ENCODE measurements around the gene CACNA1A. TPM values are rescaled to one million over a fixed set of nuclear protein-coding genes. Genes with fewer than 3 reads are reported as not detected.

Gene CACNA1A
- total and polyA plus RNA-seq, 2 of the 13 experiments (the other 11 are each of a cell fraction or from before 2014, with no cell fraction given) = not detected

DNA sequence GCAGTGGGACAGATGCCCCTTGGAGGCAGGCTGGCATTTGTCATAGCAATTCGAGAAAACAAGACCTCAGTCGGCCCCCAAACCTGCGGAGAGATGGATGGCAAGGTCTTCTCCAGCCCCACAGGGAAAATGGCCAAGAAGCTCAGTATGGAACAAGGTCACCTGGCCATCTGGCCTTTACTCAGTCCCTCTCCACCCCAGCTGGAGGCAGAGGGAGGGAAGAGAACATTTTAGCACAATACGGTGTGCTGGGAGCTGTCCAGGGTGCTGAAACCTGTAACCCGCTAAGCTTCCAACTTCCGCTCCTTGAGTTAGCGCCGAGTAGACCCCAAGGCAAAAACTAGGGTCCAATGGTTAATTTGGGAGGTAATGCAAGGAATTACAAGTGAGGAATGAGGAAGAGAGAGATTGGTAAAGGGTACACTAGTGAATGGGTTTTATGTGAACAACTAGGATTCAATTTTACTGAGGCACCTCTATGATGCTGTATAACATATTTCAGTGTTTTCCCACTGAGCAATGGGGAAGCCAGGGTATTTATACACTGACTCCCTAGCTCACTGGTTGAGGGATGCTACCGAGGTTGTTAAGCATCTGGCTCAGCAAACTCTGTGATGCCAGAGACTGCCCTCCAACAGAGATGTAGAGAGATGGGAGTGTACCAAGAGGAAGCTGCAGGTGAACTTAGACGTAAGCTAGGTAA is 64.3 kb downstream of the CACNA1A start (continued):
- TF ChIP-seq, protein P1, sequence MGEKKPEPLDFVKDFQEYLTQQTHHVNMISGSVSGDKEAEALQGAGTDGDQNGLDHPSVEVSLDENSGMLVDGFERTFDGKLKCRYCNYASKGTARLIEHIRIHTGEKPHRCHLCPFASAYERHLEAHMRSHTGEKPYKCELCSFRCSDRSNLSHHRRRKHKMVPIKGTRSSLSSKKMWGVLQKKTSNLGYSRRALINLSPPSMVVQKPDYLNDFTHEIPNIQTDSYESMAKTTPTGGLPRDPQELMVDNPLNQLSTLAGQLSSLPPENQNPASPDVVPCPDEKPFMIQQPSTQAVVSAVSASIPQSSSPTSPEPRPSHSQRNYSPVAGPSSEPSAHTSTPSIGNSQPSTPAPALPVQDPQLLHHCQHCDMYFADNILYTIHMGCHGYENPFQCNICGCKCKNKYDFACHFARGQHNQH (CRISPR knock-in tag; IDR thresholded peaks at IDR 0.05) = peak; percentile 56; the same call in 1 of the 2 replicates
- TF ChIP-seq, protein P2, sequence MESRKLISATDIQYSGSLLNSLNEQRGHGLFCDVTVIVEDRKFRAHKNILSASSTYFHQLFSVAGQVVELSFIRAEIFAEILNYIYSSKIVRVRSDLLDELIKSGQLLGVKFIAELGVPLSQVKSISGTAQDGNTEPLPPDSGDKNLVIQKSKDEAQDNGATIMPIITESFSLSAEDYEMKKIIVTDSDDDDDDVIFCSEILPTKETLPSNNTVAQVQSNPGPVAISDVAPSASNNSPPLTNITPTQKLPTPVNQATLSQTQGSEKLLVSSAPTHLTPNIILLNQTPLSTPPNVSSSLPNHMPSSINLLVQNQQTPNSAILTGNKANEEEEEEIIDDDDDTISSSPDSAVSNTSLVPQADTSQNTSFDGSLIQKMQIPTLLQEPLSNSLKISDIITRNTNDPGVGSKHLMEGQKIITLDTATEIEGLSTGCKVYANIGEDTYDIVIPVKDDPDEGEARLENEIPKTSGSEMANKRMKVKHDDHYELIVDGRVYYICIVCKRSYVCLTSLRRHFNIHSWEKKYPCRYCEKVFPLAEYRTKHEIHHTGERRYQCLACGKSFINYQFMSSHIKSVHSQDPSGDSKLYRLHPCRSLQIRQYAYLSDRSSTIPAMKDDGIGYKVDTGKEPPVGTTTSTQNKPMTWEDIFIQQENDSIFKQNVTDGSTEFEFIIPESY (CRISPR knock-in tag; IDR thresholded peaks at IDR 0.05) = peak; percentile 55; the same call in 1 of the 2 replicates
- TF ChIP-seq ZSCAN21 (CRISPR knock-in tag; IDR thresholded peaks at IDR 0.05; ENCODE audit: borderline replicate concordance) (0 out of 2 replicates have a peak, but pooled peaks have one; percentile 1), ZBTB21 (CRISPR knock-in tag; IDR thresholded peaks at IDR 0.05) (0 out of 2 replicates have a peak, but pooled peaks have one; percentile 22), FOXK1 (CRISPR knock-in tag; IDR thresholded peaks at IDR 0.05; ENCODE audit: borderline replicate concordance, low read depth) (peak; percentile 46; the same call in 1 of the 2 replicates), ZNF430 (CRISPR knock-in tag; IDR thresholded peaks at IDR 0.05) (peak; percentile 75; the same call in 1 of the 2 replicates), NR2F2 (IDR thresholded peaks at IDR 0.05; ENCODE audit: borderline replicate concordance, low read depth) (no peak), ZNF350 (CRISPR knock-in tag; IDR thresholded peaks at IDR 0.05; ENCODE audit: borderline replicate concordance, low read depth) (no peak), ZNF12 (CRISPR knock-in tag; IDR thresholded peaks at IDR 0.05) (peak; percentile 25; the same call in 1 of the 2 replicates), ZNF577 (CRISPR knock-in tag; IDR thresholded peaks at IDR 0.05; ENCODE audit: borderline replicate concordance, low read depth) (no peak), ZNF543 (CRISPR knock-in tag; IDR thresholded peaks at IDR 0.05) (no peak)
- TF ChIP-seq, protein P3, sequence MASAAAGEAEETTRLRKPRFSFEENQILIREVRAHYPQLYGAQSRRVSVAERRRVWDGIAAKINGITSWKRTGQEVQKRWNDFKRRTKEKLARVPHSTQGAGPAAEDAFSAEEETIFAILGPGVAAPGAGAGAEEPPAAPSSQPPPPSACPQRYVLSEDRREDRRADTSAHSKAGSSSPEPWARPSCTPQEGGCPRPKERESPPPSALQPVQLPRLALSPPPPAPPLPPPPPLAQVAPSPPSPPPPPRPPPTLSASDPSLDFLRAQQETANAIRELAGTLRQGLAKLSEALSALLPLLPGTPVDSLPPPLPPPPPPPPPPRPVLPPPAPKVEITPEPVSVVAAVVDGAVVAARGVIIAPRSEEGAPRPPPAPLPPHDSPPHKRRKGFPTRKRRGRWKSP (CRISPR knock-in tag; IDR thresholded peaks at IDR 0.05) = 0 out of 2 replicates have a peak, but pooled peaks have one; percentile 31
- TF ChIP-seq, protein P4, sequence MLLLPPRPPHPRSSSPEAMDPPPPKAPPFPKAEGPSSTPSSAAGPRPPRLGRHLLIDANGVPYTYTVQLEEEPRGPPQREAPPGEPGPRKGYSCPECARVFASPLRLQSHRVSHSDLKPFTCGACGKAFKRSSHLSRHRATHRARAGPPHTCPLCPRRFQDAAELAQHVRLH (CRISPR knock-in tag; IDR thresholded peaks at IDR 0.05; ENCODE audit: borderline replicate concordance, low read depth) = 0 out of 2 replicates have a peak, but pooled peaks have one; percentile 49
- TF ChIP-seq, protein P5, sequence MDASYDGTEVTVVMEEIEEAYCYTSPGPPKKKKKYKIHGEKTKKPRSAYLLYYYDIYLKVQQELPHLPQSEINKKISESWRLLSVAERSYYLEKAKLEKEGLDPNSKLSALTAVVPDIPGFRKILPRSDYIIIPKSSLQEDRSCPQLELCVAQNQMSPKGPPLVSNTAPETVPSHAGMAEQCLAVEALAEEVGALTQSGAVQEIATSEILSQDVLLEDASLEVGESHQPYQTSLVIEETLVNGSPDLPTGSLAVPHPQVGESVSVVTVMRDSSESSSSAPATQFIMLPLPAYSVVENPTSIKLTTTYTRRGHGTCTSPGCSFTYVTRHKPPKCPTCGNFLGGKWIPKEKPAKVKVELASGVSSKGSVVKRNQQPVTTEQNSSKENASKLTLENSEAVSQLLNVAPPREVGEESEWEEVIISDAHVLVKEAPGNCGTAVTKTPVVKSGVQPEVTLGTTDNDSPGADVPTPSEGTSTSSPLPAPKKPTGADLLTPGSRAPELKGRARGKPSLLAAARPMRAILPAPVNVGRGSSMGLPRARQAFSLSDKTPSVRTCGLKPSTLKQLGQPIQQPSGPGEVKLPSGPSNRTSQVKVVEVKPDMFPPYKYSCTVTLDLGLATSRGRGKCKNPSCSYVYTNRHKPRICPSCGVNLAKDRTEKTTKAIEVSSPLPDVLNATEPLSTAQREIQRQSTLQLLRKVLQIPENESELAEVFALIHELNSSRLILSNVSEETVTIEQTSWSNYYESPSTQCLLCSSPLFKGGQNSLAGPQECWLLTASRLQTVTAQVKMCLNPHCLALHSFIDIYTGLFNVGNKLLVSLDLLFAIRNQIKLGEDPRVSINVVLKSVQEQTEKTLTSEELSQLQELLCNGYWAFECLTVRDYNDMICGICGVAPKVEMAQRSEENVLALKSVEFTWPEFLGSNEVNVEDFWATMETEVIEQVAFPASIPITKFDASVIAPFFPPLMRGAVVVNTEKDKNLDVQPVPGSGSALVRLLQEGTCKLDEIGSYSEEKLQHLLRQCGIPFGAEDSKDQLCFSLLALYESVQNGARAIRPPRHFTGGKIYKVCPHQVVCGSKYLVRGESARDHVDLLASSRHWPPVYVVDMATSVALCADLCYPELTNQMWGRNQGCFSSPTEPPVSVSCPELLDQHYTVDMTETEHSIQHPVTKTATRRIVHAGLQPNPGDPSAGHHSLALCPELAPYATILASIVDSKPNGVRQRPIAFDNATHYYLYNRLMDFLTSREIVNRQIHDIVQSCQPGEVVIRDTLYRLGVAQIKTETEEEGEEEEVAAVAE (CRISPR knock-in tag; IDR thresholded peaks at IDR 0.05; ENCODE audit: borderline replicate concordance) = 0 out of 2 replicates have a peak, but pooled peaks have one; percentile 68
- TF ChIP-seq, protein P6, sequence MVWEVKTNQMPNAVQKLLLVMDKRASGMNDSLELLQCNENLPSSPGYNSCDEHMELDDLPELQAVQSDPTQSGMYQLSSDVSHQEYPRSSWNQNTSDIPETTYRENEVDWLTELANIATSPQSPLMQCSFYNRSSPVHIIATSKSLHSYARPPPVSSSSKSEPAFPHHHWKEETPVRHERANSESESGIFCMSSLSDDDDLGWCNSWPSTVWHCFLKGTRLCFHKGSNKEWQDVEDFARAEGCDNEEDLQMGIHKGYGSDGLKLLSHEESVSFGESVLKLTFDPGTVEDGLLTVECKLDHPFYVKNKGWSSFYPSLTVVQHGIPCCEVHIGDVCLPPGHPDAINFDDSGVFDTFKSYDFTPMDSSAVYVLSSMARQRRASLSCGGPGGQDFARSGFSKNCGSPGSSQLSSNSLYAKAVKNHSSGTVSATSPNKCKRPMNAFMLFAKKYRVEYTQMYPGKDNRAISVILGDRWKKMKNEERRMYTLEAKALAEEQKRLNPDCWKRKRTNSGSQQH (CRISPR knock-in tag; IDR thresholded peaks at IDR 0.05; ENCODE audit: low read depth) = peak; percentile 77; the same call in 1 of the 2 replicates

Measured in HepG2 (cell line).